ENCODE results near the gene METTL25B. TPM values are rescaled to one million over a fixed set of nuclear protein-coding genes. Genes with fewer than 3 reads are reported as not detected.

METTL25B gene
- 20.1 to 30.3 TPM (median 25.1 TPM) in 5 replicates for total RNA-seq (2022; extraction: Qiagen RNA extraction; ENCODE audit: low read depth)

GRCh38 chr1:156727926-156728598 lies at the start of gene METTL25B:
Gene METTL25B (plus strand): TSS chr1:156728469. CDS start chr1:156729105, 636 bp downstream.

GRCh38 chr1:156705321-156705917 lies 22.9 kb upstream of the METTL25B start, which contains the start of gene CRABP2:
Gene CRABP2 (minus strand): TSS chr1:156705583. CDS start chr1:156705446, 137 bp downstream.

GRCh38 chr1:156728599-156729462 lies 562 bp downstream of the METTL25B start, which contains the start of gene ISG20L2:
Gene ISG20L2 (minus strand): TSS chr1:156728766. CDS start chr1:156727652, 1,114 bp downstream.

GRCh38 chr1:156740741-156741480 lies 12.6 kb downstream of the METTL25B start, which contains the start of gene MRPL24:
Gene MRPL24 (minus strand): TSS chr1:156741088. CDS start chr1:156738704, 2,384 bp downstream.

GRCh38 chr1:156751451-156751756 lies 23.1 kb downstream of the METTL25B start, which contains the start of gene HDGF:
Gene HDGF (minus strand): TSS chr1:156751675. CDS start chr1:156751429, 246 bp downstream.

GRCh38 chr1:156767101-156767878 lies 39.0 kb downstream of the METTL25B start, which contains the start of gene PRCC:
Gene PRCC (plus strand): TSS chr1:156767535. CDS start chr1:156767772, 237 bp downstream.

Other genes starting within 250 kb of the METTL25B start
- gene MEF2D, start 227.7 kb upstream of the METTL25B start, total RNA-seq (2022; extraction: Qiagen RNA extraction; ENCODE audit: low read depth), result 24.4 to 37.4 TPM (median 33.9 TPM) in 5 replicates
- gene IQGAP3, start 155.9 kb upstream of the METTL25B start, total RNA-seq (2022; extraction: Qiagen RNA extraction; ENCODE audit: low read depth), result 13.6 to 17.9 TPM (median 15.8 TPM) in 5 replicates
- not detected in 5 replicates for gene TTC24, start 148.7 kb upstream of the METTL25B start, total RNA-seq (2022; extraction: Qiagen RNA extraction; ENCODE audit: low read depth)
- gene NAXE, start 136.7 kb upstream of the METTL25B start, total RNA-seq (2022; extraction: Qiagen RNA extraction; ENCODE audit: low read depth), result 131 to 175 TPM (median 166 TPM) in 5 replicates
- gene GPATCH4, start 127.0 kb upstream of the METTL25B start, total RNA-seq (2022; extraction: Qiagen RNA extraction; ENCODE audit: low read depth), result 65.0 to 92.5 TPM (median 74.0 TPM) in 5 replicates
- gene HAPLN2, start 109.1 kb upstream of the METTL25B start, total RNA-seq (2022; extraction: Qiagen RNA extraction; ENCODE audit: low read depth), result 0.03 TPM in 1 of 5 replicates, not detected in the others
- gene BCAN, start 86.4 kb upstream of the METTL25B start, total RNA-seq (2022; extraction: Qiagen RNA extraction; ENCODE audit: low read depth), result 0.08 to 0.12 TPM in 2 of 5 replicates, not detected in the others
- 1.2 to 1.4 TPM (median 1.4 TPM) in 5 replicates for gene NES, start 51.1 kb upstream of the METTL25B start, total RNA-seq (2022; extraction: Qiagen RNA extraction; ENCODE audit: low read depth)
- 9.5 to 13.7 TPM (median 12.0 TPM) in 5 replicates for gene CRABP2, start 22.9 kb upstream of the METTL25B start, total RNA-seq (2022; extraction: Qiagen RNA extraction; ENCODE audit: low read depth)
- 43.8 to 50.8 TPM (median 45.5 TPM) in 5 replicates for gene ISG20L2, start 297 bp downstream of the METTL25B start, total RNA-seq (2022; extraction: Qiagen RNA extraction; ENCODE audit: low read depth)
- 176 to 207 TPM (median 198 TPM) in 5 replicates for gene MRPL24, start 12.6 kb downstream of the METTL25B start, total RNA-seq (2022; extraction: Qiagen RNA extraction; ENCODE audit: low read depth)
- gene HDGF, start 23.2 kb downstream of the METTL25B start, total RNA-seq (2022; extraction: Qiagen RNA extraction; ENCODE audit: low read depth), result 447 to 471 TPM (median 466 TPM) in 5 replicates
- gene PRCC, start 39.1 kb downstream of the METTL25B start, total RNA-seq (2022; extraction: Qiagen RNA extraction; ENCODE audit: low read depth), result 73.2 to 83.6 TPM (median 74.3 TPM) in 5 replicates
- 3.6 to 5.2 TPM (median 4.1 TPM) in 5 replicates for gene SH2D2A, start 88.4 kb downstream of the METTL25B start, total RNA-seq (2022; extraction: Qiagen RNA extraction; ENCODE audit: low read depth)
- not detected in 5 replicates for gene INSRR, start 130.6 kb downstream of the METTL25B start, total RNA-seq (2022; extraction: Qiagen RNA extraction; ENCODE audit: low read depth)
- 0.08 to 0.16 TPM (median 0.10 TPM) in 4 of 5 replicates, not detected in the other for gene NTRK1, start 132.4 kb downstream of the METTL25B start, total RNA-seq (2022; extraction: Qiagen RNA extraction; ENCODE audit: low read depth)
- 9.3 to 11.4 TPM (median 9.9 TPM) in 5 replicates for gene PEAR1, start 165.2 kb downstream of the METTL25B start, total RNA-seq (2022; extraction: Qiagen RNA extraction; ENCODE audit: low read depth)
- gene LRRC71, start 192.2 kb downstream of the METTL25B start, total RNA-seq (2022; extraction: Qiagen RNA extraction; ENCODE audit: low read depth), result 0.15 to 0.24 TPM (median 0.17 TPM) in 4 of 5 replicates, not detected in the other

Measured in A549 treated with CpdA at 1 μM for 4 hours (cell line).